B cell (primary cell): ENCODE measurements around the gene ASIC4. TPM values are rescaled to one million over a fixed set of nuclear protein-coding genes. Genes with fewer than 3 reads are reported as not detected.

ENCODE experiments used
- ATAC-seq: fragments of 200-7000 bp; cut with Tn5 transposase; one replicate; pipeline ENCODE4 v1.10.0; 2021; ENCODE audit warnings: low read depth, mild to moderate bottlenecking, moderate number of reproducible peaks, moderate library complexity
- CTCF ChIA-PET: fragments of 350-600 bp; sonication (Branson Sonifier 250); formaldehyde crosslinking; loops from one replicate; lab custom pipeline; 2021; ENCODE audit warnings: antibody characterized with exemption, inconsistent platforms; lab: Charles Lee
- POLR2A ChIA-PET: fragments of 350-600 bp; sonication (Branson Sonifier 250); formaldehyde crosslinking; loops from one replicate; lab custom pipeline; 2021; ENCODE audit warnings: antibody characterized with exemption; lab: Charles Lee
- DNase-seq: peaks from one replicate; pipeline ENCODE4 v3.0.0; 2013
- H2AFZ ChIP-seq: 2 replicates; pipeline ENCODE4 v1.6.1; 2012; ENCODE audit warnings: mild to moderate bottlenecking, low read depth, low read length; ENCODE audit not compliant: insufficient read depth, poor library complexity, severe bottlenecking
- H3K27ac ChIP-seq, 2 donors: 1 replicate in 1 of 2; 2 replicates in 1 of 2; pipeline ENCODE4 v1.5.1; 2012 to 2013; ENCODE audit warnings: low read length in 2 of 2, mild to moderate bottlenecking in 2 of 2, moderate library complexity in 1 of 2
- H3K27me3 ChIP-seq, 4 experiments: fragments of 200-600 bp in 1 of 4; sonication (generic) in 1 of 4; replicated peaks in 1 of 4; 1 replicate in 2 of 4; 2 replicates in 2 of 4; pipeline versions ENCODE4 v1.6.1 to v1.7.0; 2013 to 2016; ENCODE audit warnings: low read length in 3 of 4, mild to moderate bottlenecking in 2 of 4, mixed read lengths in 1 of 4, moderate library complexity in 1 of 4; ENCODE audit not compliant: insufficient read depth in 4 of 4, control insufficient read depth in 3 of 4; ENCODE audit errors: control extremely low read depth in 1 of 4
- H3K36me3 ChIP-seq, 2 experiments: replicated peaks in 1 of 2; 1 replicate in 1 of 2; 2 replicates in 1 of 2; pipeline versions ENCODE4 v1.6.1 to v1.7.1; 2013; ENCODE audit warnings: low read length in 1 of 2; ENCODE audit not compliant: insufficient read depth in 2 of 2, control insufficient read depth in 1 of 2; ENCODE audit errors: control extremely low read depth in 1 of 2, extremely low read depth in 1 of 2
- H3K4me1 ChIP-seq, 2 donors: fragments of 200-600 bp in 1 of 2; sonication (generic) in 1 of 2; 1 replicate in 1 of 2; 2 replicates in 1 of 2; pipeline versions ENCODE4 v1.5.1 to v1.6.1; 2013 to 2017; ENCODE audit warnings: low read length in 2 of 2; ENCODE audit not compliant: control insufficient read depth in 2 of 2, insufficient read depth in 2 of 2
- H3K4me2 ChIP-seq: replicated peaks from 2 replicates; pipeline ENCODE3; 2012; ENCODE audit warnings: mild to moderate bottlenecking, low read depth, low read length; ENCODE audit not compliant: poor library complexity, severe bottlenecking
- H3K4me3 ChIP-seq, 5 experiments: fragments of 200-600 bp in 1 of 5; sonication (generic) in 1 of 5; 1 replicate in 3 of 5; 2 replicates in 2 of 5; pipeline versions ENCODE4 v1.5.1 to v1.7.0; 2011 to 2016; ENCODE audit warnings: low read length in 4 of 5, mild to moderate bottlenecking in 4 of 5, low read depth in 2 of 5, control low read depth in 1 of 5, moderate library complexity in 1 of 5; ENCODE audit not compliant: insufficient read depth in 1 of 5; ENCODE audit errors: control extremely low read depth in 1 of 5, extremely low read depth in 1 of 5
- H3K79me2 ChIP-seq: fragments of 200-600 bp; sonication (generic); one replicate; pipeline ENCODE4 v1.6.0; 2016; ENCODE audit warnings: low read length; ENCODE audit not compliant: control insufficient read depth, insufficient read depth
- H3K9ac ChIP-seq: fragments of 200-600 bp; sonication (generic); 2 replicates; pipeline ENCODE4 v1.6.1; 2017; ENCODE audit warnings: mild to moderate bottlenecking, low read length, moderate library complexity
- H3K9me3 ChIP-seq, 3 donors: one replicate each; pipeline versions ENCODE4 v1.6.1 to v1.7.1; 2013; ENCODE audit warnings: low read length in 2 of 3; ENCODE audit not compliant: control insufficient read depth in 2 of 3, insufficient read depth in 1 of 3; ENCODE audit errors: control extremely low read depth in 1 of 3
- H4K20me1 ChIP-seq: 2 replicates; pipeline ENCODE4 v1.6.0; 2012; ENCODE audit warnings: mild to moderate bottlenecking, low read length; ENCODE audit not compliant: insufficient read depth, control insufficient read depth, poor library complexity, severe bottlenecking
- H3K27ac Mint-ChIP-seq: one replicate; pipeline ENCODE4 v1.8.0; 2021; ENCODE audit warnings: mixed read lengths
- H3K27me3 Mint-ChIP-seq: one replicate; pipeline ENCODE4 v1.8.0; 2021; ENCODE audit warnings: mixed read lengths
- H3K4me1 Mint-ChIP-seq: one replicate; pipeline ENCODE4 v1.8.0; 2021; ENCODE audit warnings: mixed read lengths
- H3K4me3 Mint-ChIP-seq: one replicate; pipeline ENCODE4 v1.8.0; 2021; ENCODE audit warnings: mixed read lengths
- H3K9me3 Mint-ChIP-seq: one replicate; pipeline ENCODE4 v1.8.0; 2022; ENCODE audit warnings: mixed read lengths; ENCODE audit not compliant: insufficient read depth
- CTCF ChIP-seq: fragments of 200-600 bp; IDR thresholded peaks from one replicate; pipeline ENCODE4 v1.8.0; 2022; ENCODE audit warnings: antibody characterized with exemption, mild to moderate bottlenecking
- EZH2 ChIP-seq: IDR thresholded peaks from 2 replicates; pipeline ENCODE4 v1.6.1; 2012; ENCODE audit warnings: borderline replicate concordance, low read depth, mild to moderate bottlenecking, moderate library complexity, low read length; ENCODE audit not compliant: insufficient read depth, poor library complexity, severe bottlenecking
- WGBS: methylation state at CpG from one replicate; pipeline ENCODE4 v1.1.5; 2013; ENCODE audit warnings: missing lambda C conversion rate; ENCODE audit not compliant: insufficient coverage; 5-methylcytosine and 5-hydroxymethylcytosine counted together
- intact Hi-C: fragments of 100-400 bp; cut with micrococcal nuclease; formaldehyde crosslinking; loops from one replicate; pipeline ENCODE4 v1.10.0; 2022
- polyA plus RNA-seq: library from polyadenylated mRNA; depleted of rRNA; stranded (reverse); fragments of >200 nt; gene quantifications from 2 replicates; pipeline ENCODE4 v1.2.3, GENCODE V29; 2012
- total RNA-seq, 2 donors: library from RNA; stranded (reverse); fragments of 120-200 nt in 1 of 2; gene quantifications; 1 replicate in 1 of 2; 2 replicates in 1 of 2; pipeline versions ENCODE4 v1.2.3 to v1.2.4, GENCODE V29; 2013 to 2022

ASIC4 gene
- total and polyA plus RNA-seq, 2 donors (not counting 1 experiment from before 2014, with no cell fraction given): not detected

- TF ChIP-seq EZH2: no peak
- no peak for TF ChIP-seq CTCF
- Histone ChIP-seq H3K4me2 (no peak overlapping the region), H3K27me3 (peaks cover 0 to 18% (median 3%) of the 10 kb centered on the region in 4 experiments), H3K4me1 (no peaks in the 10 kb centered on the region), H3K36me3 (no peaks in the 10 kb centered on the region), H3K9me3 (peaks cover 0 to 3% (median 0%) of the 10 kb centered on the region in 3 donors), H3K79me2 (no peaks in the 10 kb centered on the region), H3K4me3 (no peak overlapping the region), H4K20me1 (no peaks in the 10 kb centered on the region), H3K9ac (no peak overlapping the region), H3K27ac (no peak overlapping the region), H2AFZ (no peak overlapping the region)
- H3K9me3 Mint-ChIP-seq: no peaks in the 10 kb centered on the region
- POLR2A ChIA-PET: no interaction called here
- peaks cover 4% of the 10 kb centered on the region for H3K4me1 Mint-ChIP-seq
- CTCF ChIA-PET: interaction anchor here (4.1 kb wide), 1 partner anchor 53 kb away, joined by 17 read pairs; no protein-coding TSS in a partner anchor
- ATAC-seq (no peak), DNase-seq (no peak)
- peaks cover 49% of the 10 kb centered on the region for H3K27me3 Mint-ChIP-seq
- intact Hi-C loops: no loop called here
- H3K27ac Mint-ChIP-seq: no peak overlapping the region
- WGBS: 23% methylated on average over 9 of the region's 16 CpGs
- H3K4me3 Mint-ChIP-seq: no peak overlapping the region
Observed at GRCh38 chr2:219476652-219477151, 37.6 kb upstream of the ASIC4 start.

- no peak for TF ChIP-seq EZH2
- no peak for TF ChIP-seq CTCF
- ChIA-PET CTCF (interaction anchor here (4.1 kb wide), 1 partner anchor 53 kb away, joined by 17 read pairs; no protein-coding TSS in a partner anchor), POLR2A (no interaction called here)
- Histone ChIP-seq H3K9me3 (peaks cover 0 to 3% (median 0%) of the 10 kb centered on the region in 3 donors), H3K27me3 (peaks cover 0 to 20% (median 4%) of the 10 kb centered on the region in 4 experiments), H3K79me2 (no peaks in the 10 kb centered on the region), H4K20me1 (no peaks in the 10 kb centered on the region), H3K4me2 (no peak overlapping the region), H3K9ac (no peak overlapping the region), H3K4me3 (no peak overlapping the region), H3K4me1 (no peaks in the 10 kb centered on the region), H2AFZ (no peak overlapping the region), H3K27ac (no peak overlapping the region), H3K36me3 (no peaks in the 10 kb centered on the region)
- whole genome bisulfite sequencing: 85% methylated on average over 13 of the region's 13 CpGs
- H3K27ac Mint-ChIP-seq: no peak overlapping the region
- peaks cover 54% of the 10 kb centered on the region for H3K27me3 Mint-ChIP-seq
- H3K9me3 Mint-ChIP-seq: no peaks in the 10 kb centered on the region
- ATAC-seq (no peak), DNase-seq (no peak)
- intact Hi-C loops: no loop called here
- H3K4me1 Mint-ChIP-seq: peaks cover 4% of the 10 kb centered on the region
- H3K4me3 Mint-ChIP-seq: no peak overlapping the region
Observed at GRCh38 chr2:219477179-219477578, 37.1 kb upstream of the ASIC4 start.
